Measurements from ENCODE around the gene NEURL1.

The NEURL1 gene

DNA sequence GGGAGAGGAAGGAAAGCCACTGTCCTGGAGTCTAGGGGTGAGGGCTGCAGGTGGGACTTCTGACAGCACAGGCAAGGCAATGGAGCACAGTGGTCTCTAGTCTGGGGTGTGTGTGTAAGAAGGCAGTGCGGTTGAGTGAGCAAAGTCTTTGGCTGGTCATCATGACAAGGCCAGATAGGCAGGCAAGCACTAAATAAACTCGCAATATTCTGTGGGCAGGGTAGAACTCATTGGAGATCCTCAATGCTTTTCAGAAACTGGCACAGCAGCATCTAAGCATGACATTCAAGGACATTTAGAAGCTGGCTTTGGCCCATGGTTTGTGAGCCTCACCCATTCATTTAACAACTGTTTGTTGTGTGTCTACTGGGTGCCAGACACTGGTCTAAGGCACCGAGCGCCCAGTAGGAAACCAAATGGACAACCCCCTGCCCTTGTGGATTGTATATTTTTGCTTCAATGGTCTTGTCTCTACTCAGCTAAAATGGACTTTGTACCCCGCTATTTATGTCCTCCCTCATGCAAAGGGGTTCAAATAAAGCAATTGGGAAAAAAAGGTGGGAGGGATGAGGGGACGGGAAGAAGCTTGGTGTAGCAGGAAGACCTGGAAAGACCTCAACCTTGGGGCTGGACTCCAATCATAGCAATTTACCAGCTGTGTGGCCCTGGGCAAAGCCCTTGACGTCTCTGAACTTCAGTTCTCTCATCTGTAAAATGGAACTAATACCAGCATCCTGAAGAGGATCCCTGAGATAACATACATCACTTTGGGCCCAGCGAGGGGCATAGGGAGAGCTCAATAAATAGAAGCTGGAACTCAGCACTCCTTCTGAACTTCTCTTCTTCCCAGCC lies 116.0 kb downstream of the NEURL1 start:
- no peak for DNase-seq

DNA sequence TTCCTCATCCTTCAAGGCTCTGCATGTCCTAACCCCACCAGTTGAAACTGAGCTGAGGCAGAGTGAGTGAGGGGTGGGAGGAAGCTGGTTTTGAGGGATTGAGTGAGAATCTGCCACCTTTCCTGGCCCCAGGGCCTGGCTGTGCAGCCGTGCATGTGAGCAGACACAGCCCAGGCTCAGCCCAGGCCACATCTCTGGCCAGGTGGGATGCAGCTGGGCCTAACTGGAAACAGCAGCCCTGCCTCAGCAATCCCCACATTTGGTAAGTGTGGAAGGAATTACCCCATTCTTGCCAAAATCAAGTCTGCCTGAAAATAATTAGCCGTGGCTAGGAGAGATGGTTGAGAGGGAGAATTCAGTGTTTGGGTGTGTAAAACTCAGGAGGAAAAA lies 116.6 kb downstream of the NEURL1 start:
- no peak for DNase-seq

DNA sequence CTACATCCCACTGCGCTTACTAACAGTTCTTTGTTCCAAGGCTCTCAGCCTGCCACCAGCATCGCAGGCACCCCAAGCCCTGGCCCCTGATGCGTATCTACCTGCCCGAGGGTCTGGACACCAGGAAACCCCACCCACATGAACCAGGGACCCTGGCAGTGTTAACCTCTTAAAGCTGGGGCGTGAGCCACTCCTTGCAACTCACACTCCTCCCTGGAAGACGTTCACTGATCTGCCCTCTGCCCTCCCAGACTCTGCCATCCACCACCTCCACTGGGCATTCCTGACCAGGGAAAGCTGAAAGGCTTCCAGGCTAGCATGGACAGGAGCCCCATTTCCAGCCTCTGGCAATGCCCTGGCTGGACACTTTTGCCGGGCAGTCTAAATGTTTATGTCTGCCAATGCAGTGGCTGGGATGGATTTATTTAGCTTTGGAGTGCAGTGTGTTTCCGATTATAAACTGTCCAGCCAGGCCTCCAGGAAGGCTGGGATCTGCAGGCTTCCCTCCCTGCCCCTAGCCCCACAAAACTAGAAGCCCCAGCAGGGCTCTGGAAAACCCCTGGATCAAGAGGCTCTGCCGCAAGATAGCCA lies 117.5 kb downstream of the NEURL1 start:
- no peak for DNase-seq

- DNase-seq: no peak
These were observed 119.2 kb downstream of the NEURL1 start for GRCh38 chr10:103612462-103613365.

DNA sequence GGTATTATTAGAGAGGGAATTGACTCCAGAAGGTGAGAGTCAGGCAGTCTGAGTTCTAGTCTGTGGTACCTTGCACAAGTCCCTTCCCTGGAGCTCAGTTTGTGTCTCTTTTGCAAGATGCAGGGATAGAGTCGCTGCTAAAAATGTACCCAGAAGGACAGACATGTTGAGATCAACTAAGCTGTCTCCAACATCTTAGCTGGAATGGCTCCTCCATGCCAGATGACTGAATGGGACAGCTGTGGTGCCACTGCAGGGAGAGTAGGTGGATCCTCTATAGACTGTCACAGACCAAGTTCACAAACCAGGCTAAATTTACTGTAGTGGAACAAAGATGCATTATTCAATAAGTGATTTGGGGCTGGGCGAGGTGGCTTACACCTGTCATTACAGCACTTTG lies 120.1 kb downstream of the NEURL1 start:
- no peak for DNase-seq

GRCh38 chr10:103614306-103615158 lies 121.0 kb downstream of the NEURL1 start:
- no peak for DNase-seq

GRCh38 chr10:103616705-103617601 lies 123.4 kb downstream of the NEURL1 start:
- DNase-seq: no peak

GRCh38 chr10:103617602-103618385 lies 124.3 kb downstream of the NEURL1 start:
- no peak for DNase-seq

- no peak for DNase-seq
These were observed 125.3 kb downstream of the NEURL1 start for GRCh38 chr10:103618575-103619423.

DNA sequence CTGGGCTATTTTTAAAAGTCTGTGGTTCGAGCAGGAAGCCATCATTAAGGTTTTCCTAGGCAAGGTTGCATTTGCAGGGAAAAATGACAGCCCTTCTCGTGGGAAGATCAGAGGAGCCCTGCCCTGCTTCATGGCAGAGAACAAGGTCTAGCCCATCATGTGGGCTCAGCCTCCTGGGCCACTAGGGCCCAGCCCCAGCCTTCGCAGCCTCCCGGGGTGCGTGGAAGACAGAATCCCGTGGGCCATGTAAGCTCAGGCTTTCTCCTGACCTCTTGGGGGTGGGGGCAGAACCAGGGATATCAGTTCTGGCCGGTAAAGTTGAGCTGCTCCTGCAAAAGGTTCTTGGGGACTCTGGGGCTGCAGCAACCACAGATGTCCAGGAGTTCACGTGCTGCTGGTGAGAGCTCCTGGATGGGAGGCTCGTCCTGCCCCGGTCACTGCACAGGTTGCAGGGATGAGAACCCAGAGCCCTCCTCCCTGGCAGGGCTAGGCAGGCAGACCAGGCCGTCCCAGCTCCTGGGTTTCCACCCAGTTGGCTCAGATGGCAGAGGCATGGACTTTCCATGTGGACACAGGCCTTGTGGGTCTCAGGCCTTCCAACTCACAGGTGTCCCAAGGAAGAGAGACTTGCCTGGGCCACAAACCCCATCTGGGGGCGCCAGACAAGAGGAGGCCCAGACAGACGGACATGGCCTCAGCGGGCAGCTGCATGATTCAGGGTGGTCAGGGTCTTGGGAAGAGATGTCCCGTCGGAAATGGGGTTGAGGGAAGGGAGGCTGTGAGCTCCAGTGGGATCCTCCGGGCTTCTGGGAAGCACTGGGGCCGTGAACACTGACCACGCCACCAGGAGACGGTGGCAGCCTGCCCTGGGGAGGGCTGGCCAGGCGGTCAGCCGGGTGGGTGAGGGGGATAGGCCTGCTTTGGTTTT lies 126.2 kb downstream of the NEURL1 start:
- DNase-seq: no peak

- DNase-seq: no peak
These were observed 126.8 kb downstream of the NEURL1 start for GRCh38 chr10:103620352-103620740.

DNA sequence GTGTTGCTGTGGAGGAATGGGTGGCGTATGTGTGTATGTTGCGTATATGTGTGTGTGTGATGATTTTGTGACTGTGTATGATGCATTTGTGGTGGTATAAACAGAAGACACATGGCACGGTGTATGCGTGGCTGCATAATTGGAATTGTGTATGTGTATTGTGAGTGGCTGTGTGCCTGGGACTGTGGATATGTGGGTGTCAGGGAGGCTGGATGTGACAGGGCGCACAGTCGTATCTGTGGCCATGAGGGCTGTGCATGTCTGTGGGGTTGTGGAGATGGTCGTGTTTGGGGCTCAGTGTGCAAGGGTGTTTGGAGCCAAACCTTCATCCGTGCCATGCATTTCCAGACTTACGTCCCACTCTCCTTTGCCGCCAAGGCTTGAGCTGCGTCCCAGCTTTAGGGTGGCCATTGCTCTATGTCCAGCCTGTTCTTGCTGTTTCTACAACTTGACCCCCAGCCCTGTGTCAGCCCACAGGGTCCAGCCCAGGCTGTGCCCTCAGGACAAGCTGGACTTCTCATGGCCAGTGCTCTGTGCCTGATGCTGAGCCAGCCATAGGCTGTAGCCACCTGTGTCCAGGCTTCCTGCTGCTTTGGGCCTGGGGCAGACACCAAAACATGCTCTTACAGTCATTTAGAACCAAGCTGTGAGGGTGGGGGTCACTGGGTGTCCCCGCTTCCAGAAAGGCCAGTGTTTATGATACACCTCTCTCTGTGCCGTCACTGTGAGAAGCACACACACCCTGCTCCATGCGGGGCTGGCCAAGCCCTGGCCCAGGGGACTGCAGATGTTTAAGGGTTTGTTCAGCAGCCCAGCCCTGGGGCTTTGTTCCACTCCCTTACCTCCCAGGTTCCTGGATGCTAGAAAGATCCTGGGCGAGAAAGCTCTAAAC lies 127.6 kb downstream of the NEURL1 start:
- no peak for DNase-seq

- DNase-seq: no peak
These were observed 128.2 kb downstream of the NEURL1 start for GRCh38 chr10:103621783-103622125.

DNA sequence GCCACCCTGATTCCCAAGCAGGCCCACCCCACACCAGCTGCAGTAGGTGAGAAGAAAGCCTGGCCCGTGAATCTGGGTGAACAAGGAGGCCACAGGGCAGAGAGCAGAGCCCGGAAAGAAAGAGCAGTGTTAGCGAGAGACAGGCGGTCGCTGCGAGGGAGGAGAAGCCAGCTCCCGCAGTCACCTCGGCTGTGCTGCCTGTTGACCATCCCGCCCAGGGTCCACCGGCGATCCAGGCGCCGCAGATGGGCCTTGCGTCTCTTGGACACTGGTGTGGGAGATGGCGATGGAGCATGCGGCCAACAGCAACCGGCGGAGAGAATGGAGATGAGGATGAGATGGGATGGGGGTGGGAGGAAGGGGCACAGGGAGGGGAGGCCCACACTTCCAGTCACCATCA lies 128.8 kb downstream of the NEURL1 start:
- no peak for DNase-seq

- DNase-seq: no peak
These were observed 129.6 kb downstream of the NEURL1 start for GRCh38 chr10:103622935-103623574.

GRCh38 chr10:103626178-103626577 lies 132.7 kb downstream of the NEURL1 start:
- DNase-seq: no peak

Data from retina (tissue), 1 donor.